HUES6 (cell line): ENCODE data around the gene FAM222B.
A peak's percentile ranks its signal among the peaks of the same experiment; 100 is the strongest.
"Not testable (repeated sequence)": the region's sequence is repeated elsewhere in the genome, so short reads cannot be mapped to it uniquely, and the experiment has no call there.

Experiments
- H3K27ac ChIP-seq: 2 replicates; pipeline ENCODE4 v1.7.0; 2013; ENCODE audit warnings: low read depth, mild to moderate bottlenecking, low read length, inconsistent platforms
- H3K27me3 ChIP-seq: 2 replicates; pipeline ENCODE4 v1.6.1; 2013; ENCODE audit warnings: low read length; ENCODE audit not compliant: control insufficient read depth, insufficient read depth
- H3K36me3 ChIP-seq: 2 replicates; pipeline ENCODE4 v1.6.1; 2013; ENCODE audit warnings: low read length; ENCODE audit not compliant: control insufficient read depth, insufficient read depth
- H3K4me1 ChIP-seq: 2 replicates; pipeline ENCODE4 v1.6.1; 2013; ENCODE audit warnings: low read length; ENCODE audit not compliant: control insufficient read depth, insufficient read depth
- H3K4me3 ChIP-seq: 2 replicates; pipeline ENCODE4 v1.5.1; 2013; ENCODE audit warnings: low read depth, low read length
- H3K9ac ChIP-seq: one replicate; pipeline ENCODE4 v1.6.1; 2013; ENCODE audit warnings: mild to moderate bottlenecking, low read length
- H3K9me3 ChIP-seq: 2 replicates; pipeline ENCODE4 v1.6.1; 2013; ENCODE audit warnings: low read depth, low read length; ENCODE audit not compliant: control insufficient read depth, insufficient read depth

The FAM222B gene

GRCh38 chr17:28856028-28856574 lies 13.5 kb upstream of the FAM222B start:
- no peak overlapping the region for H3K9ac ChIP-seq
- peaks cover 5% of the 10 kb centered on the region for H3K4me1 ChIP-seq
- no peaks in the 10 kb centered on the region for H3K9me3 ChIP-seq

DNA sequence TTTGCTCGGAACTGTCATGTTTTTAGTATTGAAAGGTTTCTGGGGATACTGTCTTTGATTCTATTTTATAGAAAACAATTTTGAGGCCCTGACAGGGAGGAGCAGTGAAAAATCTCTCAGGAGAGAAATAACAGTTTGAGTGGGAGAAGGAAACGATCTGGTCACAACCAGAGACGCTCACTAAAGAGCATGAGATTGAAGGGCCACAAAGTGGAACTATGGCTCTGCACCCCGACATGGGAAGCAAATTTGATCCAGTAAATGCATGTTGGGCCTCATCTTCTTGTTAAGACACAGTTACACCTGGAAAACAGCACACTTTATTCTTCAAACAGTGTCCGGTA lies 12.7 kb upstream of the FAM222B start:
- Histone ChIP-seq H3K27ac (no peak overlapping the region), H3K9ac (peak overlapping the region; percentile 88), H3K9me3 (no peaks in the 10 kb centered on the region), H3K36me3 (peaks cover 27% of the 10 kb centered on the region), H3K27me3 (no peaks in the 10 kb centered on the region), H3K4me3 (peak overlapping the region; percentile 94), H3K4me1 (peaks cover 5% of the 10 kb centered on the region)

More at GRCh38 chr17:28856028-28856574, 13.5 kb upstream of the FAM222B start:
- Histone ChIP-seq H3K4me3 (peak overlapping the region; percentile 94; the same call in 1 of the 2 replicates), H3K27me3 (no peaks in the 10 kb centered on the region), H3K27ac (no peak overlapping the region), H3K36me3 (peaks cover 32% of the 10 kb centered on the region)

DNA sequence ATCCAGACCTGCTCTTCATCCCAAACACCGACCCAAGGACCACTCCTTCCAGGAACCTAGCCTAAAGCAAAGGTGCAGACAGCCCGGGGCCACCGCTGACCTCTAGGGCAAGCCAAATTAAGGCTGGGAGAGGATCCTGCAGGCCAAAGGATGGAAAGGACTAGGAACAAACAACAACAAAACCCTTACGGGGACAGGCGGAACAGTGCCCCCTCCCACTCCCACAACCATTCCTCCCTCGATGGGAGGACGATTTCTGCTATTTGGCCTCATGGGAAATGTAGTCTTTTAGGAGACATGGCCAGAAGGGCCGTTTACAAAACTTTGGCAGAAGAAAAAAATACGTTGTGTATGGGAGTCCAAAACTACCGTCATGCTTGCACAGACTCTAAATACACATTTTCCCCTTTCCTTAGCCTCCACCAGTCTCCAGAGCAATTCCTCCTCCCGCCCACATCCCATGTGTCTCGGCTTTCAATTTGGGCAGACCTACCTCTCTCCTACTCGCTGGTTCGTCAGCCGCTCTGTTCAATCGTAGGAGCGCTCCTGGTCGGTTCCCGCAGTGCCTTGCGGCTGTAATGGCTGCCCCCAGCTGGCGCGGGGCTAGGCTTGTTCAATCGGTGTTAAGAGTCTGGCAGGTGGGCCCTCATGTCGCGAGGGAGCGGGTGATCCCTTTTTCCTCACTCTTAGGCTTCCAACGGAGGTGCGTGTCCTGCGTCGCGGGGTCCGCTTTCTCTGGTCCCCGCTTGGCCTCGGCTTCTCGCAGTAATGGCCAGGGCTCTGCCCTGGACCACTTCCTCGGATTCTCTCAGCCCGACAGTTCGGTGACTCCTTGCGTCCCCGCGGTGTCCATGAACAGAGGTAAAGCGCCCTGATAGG lies 12.1 kb upstream of the FAM222B start, which contains the start of gene ERAL1:
ERAL1 (plus strand) TSS at position 560 of the 879 bp plus-strand sequence; CDS start at position 579, 19 bp downstream.
- Histone ChIP-seq H3K4me3 (peak within 1 kb of the TSS; percentile 94), H3K27me3 (no peaks in the 10 kb centered on the region), H3K9ac (peak within 1 kb of the TSS; percentile 88), H3K4me1 (peaks cover 5% of the 10 kb centered on the region), H3K27ac (peak within 1 kb of the TSS; percentile 54), H3K36me3 (peaks cover 25% of the 10 kb centered on the region), H3K9me3 (no peaks in the 10 kb centered on the region)

DNA sequence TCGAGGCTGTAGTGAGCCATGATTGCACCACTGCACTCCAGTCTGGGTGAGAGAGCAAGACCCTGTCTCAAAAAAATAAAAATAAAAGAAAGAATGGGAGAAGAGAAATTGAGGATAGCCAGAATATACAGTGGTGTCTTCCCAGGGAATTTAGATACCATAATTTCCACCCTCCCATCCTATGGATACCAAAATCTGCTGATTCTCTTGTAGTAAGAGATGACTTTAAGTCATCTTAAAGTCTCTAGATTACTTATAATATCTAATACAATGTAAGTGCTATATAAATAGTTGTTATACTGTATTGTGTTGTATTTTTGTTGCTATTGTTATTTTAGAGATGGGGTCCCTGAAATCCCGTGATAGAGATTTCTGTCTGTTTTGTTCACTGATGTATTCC lies 10.7 kb upstream of the FAM222B start:
- Histone ChIP-seq H3K4me3 (no peak overlapping the region), H3K27me3 (no peaks in the 10 kb centered on the region), H3K27ac (no peak overlapping the region), H3K9me3 (no peaks in the 10 kb centered on the region), H3K4me1 (peaks cover 5% of the 10 kb centered on the region), H3K9ac (no peak overlapping the region), H3K36me3 (peaks cover 16% of the 10 kb centered on the region)

DNA sequence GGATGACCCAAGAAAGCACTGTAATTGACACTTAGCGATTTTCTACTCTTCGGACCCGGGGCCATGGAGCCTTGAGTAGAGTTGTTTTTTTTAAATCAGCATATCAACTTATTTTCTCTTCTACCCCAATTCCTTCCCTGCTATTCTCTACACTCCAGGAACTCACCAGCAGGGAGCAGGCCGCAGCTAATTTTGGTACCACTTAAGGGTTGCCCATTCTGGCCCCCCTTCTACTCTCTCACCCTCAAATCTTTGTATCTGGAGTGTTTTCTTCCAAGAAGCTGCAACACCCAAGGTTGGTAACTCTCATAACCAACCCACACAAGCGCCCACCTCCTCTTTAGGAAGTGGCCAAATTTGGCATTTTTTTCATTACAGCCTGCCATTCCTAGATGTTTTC lies 6.7 kb upstream of the FAM222B start:
- H3K36me3 ChIP-seq, result no peaks in the 10 kb centered on the region
- H3K27me3 ChIP-seq, result no peaks in the 10 kb centered on the region
- no peak overlapping the region for H3K4me3 ChIP-seq
- no peak overlapping the region for H3K27ac ChIP-seq
- H3K9me3 ChIP-seq, result no peaks in the 10 kb centered on the region
- no peak overlapping the region for H3K9ac ChIP-seq
- no peaks in the 10 kb centered on the region for H3K4me1 ChIP-seq

DNA sequence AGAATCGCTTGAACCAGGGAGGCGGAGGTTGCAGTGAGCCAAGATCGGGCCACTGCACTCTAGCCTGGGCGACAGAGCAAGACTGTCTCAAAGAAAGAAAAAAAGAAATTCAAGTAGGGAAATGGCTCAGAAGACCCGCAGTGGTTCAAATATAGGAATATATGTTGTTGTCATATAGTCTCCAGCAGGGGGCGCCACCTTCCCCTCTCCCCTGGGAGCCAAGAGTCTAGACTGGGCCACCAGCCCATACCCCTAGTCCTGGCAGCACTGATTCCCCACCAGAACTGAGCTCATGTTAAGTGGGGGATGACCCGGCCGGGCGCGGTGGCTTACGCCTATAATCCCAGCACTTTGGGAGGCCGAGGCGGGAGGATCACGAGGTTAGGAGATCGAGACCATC lies 6.1 kb upstream of the FAM222B start:
- H3K4me3 ChIP-seq, H3K27me3 ChIP-seq, H3K36me3 ChIP-seq, H3K9ac ChIP-seq, H3K27ac ChIP-seq, H3K4me1 ChIP-seq, H3K9me3 ChIP-seq: not testable (repeated sequence)

- H3K27ac ChIP-seq, H3K9me3 ChIP-seq, H3K36me3 ChIP-seq, H3K4me1 ChIP-seq, H3K27me3 ChIP-seq, H3K9ac ChIP-seq, H3K4me3 ChIP-seq: not testable (repeated sequence)
Observed at GRCh38 chr17:28846699-28847098, 4.1 kb upstream of the FAM222B start.

DNA sequence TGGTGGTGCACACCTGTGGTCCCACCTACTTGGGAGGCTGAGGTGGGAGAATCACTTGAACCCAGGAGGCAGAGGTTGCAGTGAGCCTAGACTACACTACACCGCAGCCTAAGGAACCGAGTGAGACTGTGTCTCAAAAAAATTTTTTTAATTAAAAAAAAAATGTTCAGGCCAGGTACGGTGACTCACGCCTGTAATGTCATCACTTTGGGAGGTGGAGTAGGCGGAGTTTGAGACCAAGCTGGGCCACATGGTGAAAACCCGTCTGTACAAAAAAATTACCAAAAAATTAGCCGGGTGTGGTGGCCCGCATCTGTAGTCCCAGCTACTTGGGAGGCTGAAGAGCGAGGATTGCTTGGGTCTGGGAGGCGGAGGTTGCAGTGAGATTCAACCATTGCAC lies 3.6 kb upstream of the FAM222B start:
- no peaks in the 10 kb centered on the region for H3K27me3 ChIP-seq
- no peak overlapping the region for H3K9ac ChIP-seq
- no peaks in the 10 kb centered on the region for H3K9me3 ChIP-seq
- no peaks in the 10 kb centered on the region for H3K36me3 ChIP-seq
- no peak overlapping the region for H3K4me3 ChIP-seq
- no peaks in the 10 kb centered on the region for H3K4me1 ChIP-seq
- no peak overlapping the region for H3K27ac ChIP-seq

- no peaks in the 10 kb centered on the region for H3K4me1 ChIP-seq
- no peaks in the 10 kb centered on the region for H3K36me3 ChIP-seq
- no peaks in the 10 kb centered on the region for H3K9me3 ChIP-seq
- no peak overlapping the region for H3K4me3 ChIP-seq
- H3K27ac ChIP-seq, result no peak overlapping the region
- H3K27me3 ChIP-seq, result no peaks in the 10 kb centered on the region
- no peak overlapping the region for H3K9ac ChIP-seq
Observed at GRCh38 chr17:28843816-28844148, 1.2 kb upstream of the FAM222B start.

GRCh38 chr17:28841901-28842281 lies 699 bp downstream of the FAM222B start:
- H3K27ac ChIP-seq, result peak overlapping the region; percentile 36; the same call in 1 of the 2 replicates

DNA sequence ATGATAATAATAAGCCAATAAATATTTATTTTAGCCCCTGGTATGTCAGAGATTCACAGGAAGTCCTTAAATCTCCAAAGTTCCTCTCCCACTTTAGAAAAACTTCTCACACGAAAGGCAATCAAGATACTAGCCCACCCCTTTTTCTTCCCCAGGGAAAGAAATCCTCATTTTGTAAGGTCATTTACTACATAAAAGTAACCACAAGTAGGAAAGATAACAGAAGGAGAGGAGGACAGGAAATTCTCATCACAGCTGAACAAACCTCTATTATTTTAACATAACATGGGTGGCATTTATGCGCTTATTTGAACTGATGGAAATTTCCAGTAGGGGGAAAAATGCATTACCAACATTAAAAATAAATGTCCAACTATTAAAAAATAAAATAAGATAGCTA lies 3.4 kb downstream of the FAM222B start:
- peaks cover 3% of the 10 kb centered on the region; the same call in 1 of the 2 replicates for H3K36me3 ChIP-seq
- no peaks in the 10 kb centered on the region for H3K4me1 ChIP-seq
- no peak overlapping the region for H3K9ac ChIP-seq
- no peaks in the 10 kb centered on the region for H3K27me3 ChIP-seq
- no peak overlapping the region for H3K27ac ChIP-seq
- H3K4me3 ChIP-seq, result no peak overlapping the region
- H3K9me3 ChIP-seq, result no peaks in the 10 kb centered on the region

More at GRCh38 chr17:28841901-28842281, 699 bp downstream of the FAM222B start:
- Histone ChIP-seq H3K4me3 (peak overlapping the region; percentile 97), H3K9me3 (no peaks in the 10 kb centered on the region), H3K9ac (peak overlapping the region; percentile 90), H3K4me1 (no peaks in the 10 kb centered on the region), H3K36me3 (no peaks in the 10 kb centered on the region), H3K27me3 (no peaks in the 10 kb centered on the region)
